Activated CD8-positive, alpha-beta memory T cell treated with anti-CD3 and anti-CD28 coated beads for 48 hours (primary cell): ENCODE data around the gene TBC1D1.

Experiments used
- DNase-seq, 3 experiments: peaks; one replicate each; pipeline ENCODE4 v3.0.0-alpha.2; 2020; ENCODE audit warnings: low read depth in 2 of 3, low spot score in 2 of 3

TBC1D1 gene

GRCh38 chr4:37989398-37990260 lies 98.7 kb downstream of the TBC1D1 start:
- DNase-seq: no peak

- no peak for DNase-seq
Observed at GRCh38 chr4:37990731-37991245, 99.9 kb downstream of the TBC1D1 start.

- no peak for DNase-seq
Observed at GRCh38 chr4:37991623-37992410, 100.9 kb downstream of the TBC1D1 start.

GRCh38 chr4:37993806-37994205 lies 102.9 kb downstream of the TBC1D1 start:
- DNase-seq: no peak

GRCh38 chr4:37994569-37994968 lies 103.7 kb downstream of the TBC1D1 start:
- no peak for DNase-seq

GRCh38 chr4:37995299-37995821 lies 104.5 kb downstream of the TBC1D1 start:
- no peak for DNase-seq

GRCh38 chr4:37995981-37996775 lies 105.3 kb downstream of the TBC1D1 start:
- DNase-seq: no peak

- no peak for DNase-seq
Observed at GRCh38 chr4:37998226-37998625, 107.3 kb downstream of the TBC1D1 start.

- DNase-seq: no peak
Observed at GRCh38 chr4:37999000-37999716, 108.3 kb downstream of the TBC1D1 start.

- DNase-seq: no peak
Observed at GRCh38 chr4:37999965-38000364, 109.1 kb downstream of the TBC1D1 start.

- no peak for DNase-seq
Observed at GRCh38 chr4:38001927-38002326, 111.0 kb downstream of the TBC1D1 start.

- DNase-seq: no peak
Observed at GRCh38 chr4:38002451-38003071, 111.7 kb downstream of the TBC1D1 start.

- DNase-seq: no peak
Observed at GRCh38 chr4:38003102-38003501, 112.2 kb downstream of the TBC1D1 start.

- no peak for DNase-seq
Observed at GRCh38 chr4:38003628-38004027, 112.7 kb downstream of the TBC1D1 start.

GRCh38 chr4:38004062-38004461 lies 113.2 kb downstream of the TBC1D1 start:
- DNase-seq: no peak

GRCh38 chr4:38004887-38005286 lies 114.0 kb downstream of the TBC1D1 start:
- no peak for DNase-seq

- DNase-seq: no peak
Observed at GRCh38 chr4:38005637-38006036, 114.8 kb downstream of the TBC1D1 start.

GRCh38 chr4:38007645-38008044 lies 116.8 kb downstream of the TBC1D1 start:
- no peak for DNase-seq

GRCh38 chr4:38008571-38009021 lies 117.7 kb downstream of the TBC1D1 start:
- DNase-seq: no peak

- DNase-seq: no peak
Observed at GRCh38 chr4:38009421-38009820, 118.5 kb downstream of the TBC1D1 start.
